Upper lobe of right lung (tissue), 1 donor: Measurements from ENCODE around the gene ELOVL5. TPM values are rescaled to one million over a fixed set of nuclear protein-coding genes. Genes with fewer than 3 reads are reported as not detected.

Experiments used
- ATAC-seq: fragments of 200-7000 bp; cut with Tn5 transposase; one replicate; pipeline ENCODE4 v1.9.1; 2020; ENCODE audit warnings: mild to moderate bottlenecking, moderate library complexity
- DNase-seq: peaks from one replicate; pipeline ENCODE4 v3.0.0-alpha.2; 2020
- H3K27ac ChIP-seq: fragments of 200-600 bp; one replicate; pipeline ENCODE4 v1.8.0; 2022
- H3K27me3 ChIP-seq: fragments of 200-600 bp; one replicate; pipeline ENCODE4 v1.8.0; 2022; ENCODE audit warnings: mild to moderate bottlenecking
- H3K36me3 ChIP-seq: fragments of 200-600 bp; one replicate; pipeline ENCODE4 v1.8.0; 2022
- H3K4me1 ChIP-seq: fragments of 200-600 bp; one replicate; pipeline ENCODE4 v1.8.0; 2022
- H3K4me3 ChIP-seq: fragments of 200-600 bp; one replicate; pipeline ENCODE4 v1.8.0; 2022; ENCODE audit warnings: mild to moderate bottlenecking
- H3K9me3 ChIP-seq: fragments of 200-600 bp; one replicate; pipeline ENCODE4 v1.8.0; 2022
- intact Hi-C: fragments of 100-400 bp; cut with DNase I; formaldehyde crosslinking; loops from one replicate; pipeline ENCODE4 v1.11.0; 2022
- total RNA-seq: library from RNA; stranded (reverse); fragmentation: NEBNext Ultra II Directional; extraction: Animal tissue kit (Norgen Biotek cat#: 25700); gene quantifications from one replicate; pipeline ENCODE4 v1.2.1, GENCODE V29; 2021
- TF ChIP-seq, protein P1 (sequence below): fragments of 200-600 bp; IDR thresholded peaks from one replicate; pipeline ENCODE4 v1.8.0; 2022; ENCODE audit warnings: antibody characterized with exemption
- donor health status: DM: no; HTN: yes; CAD: no; lungs with severe emphysema.

Gene ELOVL5
- total RNA-seq, 1 donor from 2014 or later = 80.4 TPM

DNA sequence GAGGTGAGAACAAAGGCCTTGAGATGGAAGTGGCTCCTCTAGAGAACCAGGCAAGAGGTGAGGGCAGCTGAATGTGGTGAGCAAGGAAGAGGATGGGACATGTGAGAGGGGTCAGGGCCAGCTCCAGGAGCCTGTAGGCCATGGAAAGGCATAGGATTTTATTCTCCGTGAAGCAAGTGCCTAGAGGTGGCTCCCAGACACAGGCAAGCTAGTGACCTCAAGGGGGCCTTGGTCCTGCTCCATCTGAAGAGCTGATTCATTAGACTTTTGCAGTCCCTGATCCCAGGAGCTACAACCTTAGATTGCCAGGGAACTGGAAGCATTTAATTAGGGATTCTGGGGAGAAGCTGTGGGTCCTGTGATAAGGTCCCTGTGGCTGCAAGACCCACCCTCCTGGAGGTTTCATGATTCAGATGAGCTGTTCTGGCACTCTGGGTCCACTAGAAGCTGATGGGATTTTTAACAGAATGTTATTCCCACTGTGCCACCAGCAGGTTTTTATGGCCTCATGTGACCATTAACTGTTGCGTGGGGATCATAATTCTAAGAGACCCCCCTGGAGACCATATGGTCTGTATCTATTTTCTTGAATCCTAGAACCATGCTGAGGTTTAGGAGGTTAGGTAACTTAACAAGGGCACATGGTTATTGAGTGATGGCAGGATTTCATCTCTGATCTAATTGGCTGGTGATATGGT is 90.5 kb downstream of the ELOVL5 start:
- no peaks in the 10 kb centered on the region for H3K4me1 ChIP-seq
- TF ChIP-seq, protein P1, sequence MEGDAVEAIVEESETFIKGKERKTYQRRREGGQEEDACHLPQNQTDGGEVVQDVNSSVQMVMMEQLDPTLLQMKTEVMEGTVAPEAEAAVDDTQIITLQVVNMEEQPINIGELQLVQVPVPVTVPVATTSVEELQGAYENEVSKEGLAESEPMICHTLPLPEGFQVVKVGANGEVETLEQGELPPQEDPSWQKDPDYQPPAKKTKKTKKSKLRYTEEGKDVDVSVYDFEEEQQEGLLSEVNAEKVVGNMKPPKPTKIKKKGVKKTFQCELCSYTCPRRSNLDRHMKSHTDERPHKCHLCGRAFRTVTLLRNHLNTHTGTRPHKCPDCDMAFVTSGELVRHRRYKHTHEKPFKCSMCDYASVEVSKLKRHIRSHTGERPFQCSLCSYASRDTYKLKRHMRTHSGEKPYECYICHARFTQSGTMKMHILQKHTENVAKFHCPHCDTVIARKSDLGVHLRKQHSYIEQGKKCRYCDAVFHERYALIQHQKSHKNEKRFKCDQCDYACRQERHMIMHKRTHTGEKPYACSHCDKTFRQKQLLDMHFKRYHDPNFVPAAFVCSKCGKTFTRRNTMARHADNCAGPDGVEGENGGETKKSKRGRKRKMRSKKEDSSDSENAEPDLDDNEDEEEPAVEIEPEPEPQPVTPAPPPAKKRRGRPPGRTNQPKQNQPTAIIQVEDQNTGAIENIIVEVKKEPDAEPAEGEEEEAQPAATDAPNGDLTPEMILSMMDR = no peak
- no peak overlapping the region for H3K27ac ChIP-seq
- intact Hi-C loops = no loop called here
- peaks cover 37% of the 10 kb centered on the region for H3K36me3 ChIP-seq
- no peak overlapping the region for H3K4me3 ChIP-seq
- ATAC-seq (no peak), DNase-seq (no peak)
- no peaks in the 10 kb centered on the region for H3K27me3 ChIP-seq
- H3K9me3 ChIP-seq = no peaks in the 10 kb centered on the region

DNA sequence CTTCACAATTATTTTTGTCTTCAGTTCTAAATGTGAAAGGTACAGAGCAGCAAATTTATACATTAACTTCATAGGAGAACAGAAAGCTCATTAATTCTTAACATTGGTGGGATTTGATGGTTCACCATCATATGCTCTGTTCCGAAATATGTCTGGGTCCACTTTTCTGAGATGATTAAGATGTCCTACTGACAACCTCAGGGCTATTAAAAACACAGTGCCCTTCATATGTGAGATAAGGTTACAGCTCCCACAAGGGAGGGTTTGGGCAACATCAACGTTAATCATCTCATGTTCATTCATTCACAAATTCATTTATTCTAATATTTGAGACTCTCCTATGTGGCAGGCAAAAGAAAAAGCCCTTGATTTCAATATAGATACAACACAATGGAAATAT is 91.2 kb downstream of the ELOVL5 start:
- no peak for DNase-seq

DNA sequence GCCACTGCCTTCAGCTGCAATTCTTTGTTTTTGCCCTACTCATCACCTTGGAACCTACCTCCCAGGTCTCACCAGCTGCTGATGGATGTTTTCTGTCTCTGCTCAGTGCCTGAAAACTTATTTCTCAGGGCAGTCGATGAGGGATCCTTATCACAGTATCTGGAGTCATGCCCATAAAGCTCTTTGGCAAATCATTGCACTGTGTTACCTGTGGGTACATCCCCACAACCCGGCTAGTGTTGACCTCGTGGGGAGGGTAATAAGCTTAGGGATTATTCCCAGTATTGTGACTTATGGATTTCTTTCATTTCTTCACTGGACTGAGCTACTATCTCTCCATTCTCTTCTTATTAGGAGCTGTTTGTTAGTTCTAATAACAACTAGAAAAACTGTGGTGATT is 91.7 kb downstream of the ELOVL5 start:
- H3K36me3 ChIP-seq = peaks cover 29% of the 10 kb centered on the region
- intact Hi-C loops = no loop called here
- H3K27ac ChIP-seq = no peak overlapping the region
- DNase-seq (no peak), ATAC-seq (no peak)
- H3K9me3 ChIP-seq = no peaks in the 10 kb centered on the region
- H3K4me1 ChIP-seq = no peaks in the 10 kb centered on the region
- TF ChIP-seq, protein P1 = no peak
- H3K4me3 ChIP-seq = no peak overlapping the region
- H3K27me3 ChIP-seq = no peaks in the 10 kb centered on the region

More for the DNA sequence above, 91.2 kb downstream of the ELOVL5 start:
- no peak for ATAC-seq
- no peak overlapping the region for H3K27ac ChIP-seq
- no peak overlapping the region for H3K4me3 ChIP-seq
- no peaks in the 10 kb centered on the region for H3K27me3 ChIP-seq
- H3K36me3 ChIP-seq = peaks cover 33% of the 10 kb centered on the region
- intact Hi-C loops = no loop called here
- H3K9me3 ChIP-seq = no peaks in the 10 kb centered on the region
- no peaks in the 10 kb centered on the region for H3K4me1 ChIP-seq
- TF ChIP-seq, protein P1 = no peak

DNA sequence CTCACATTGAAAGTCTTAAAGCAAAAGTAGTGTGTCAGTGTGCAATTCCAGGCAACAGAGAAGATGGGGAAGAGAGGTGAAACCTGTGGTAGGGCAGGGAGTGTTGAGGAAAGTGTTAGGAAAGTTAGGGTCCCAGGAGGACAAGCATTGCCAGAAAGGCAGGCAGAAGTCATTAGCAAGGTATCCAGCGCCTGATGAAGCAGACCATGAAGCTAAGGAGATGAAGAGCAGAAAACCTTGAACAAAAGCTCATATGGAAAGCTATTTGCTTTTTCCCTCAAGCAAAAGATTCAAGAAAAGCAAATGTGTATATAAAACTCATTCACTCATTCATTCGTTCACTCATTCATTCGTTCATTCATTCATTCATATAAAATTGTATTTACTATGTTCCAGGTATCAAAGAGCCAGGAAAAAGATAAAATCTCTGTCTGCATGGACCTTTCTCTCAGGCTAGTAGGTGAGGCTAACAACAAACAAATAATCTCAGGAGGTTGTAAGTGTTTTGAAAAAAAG is 96.5 kb downstream of the ELOVL5 start:
- DNase-seq (no peak), ATAC-seq (no peak)
- H3K36me3 ChIP-seq = no peaks in the 10 kb centered on the region
- TF ChIP-seq, protein P1 = no peak
- intact Hi-C loops = no loop called here
- no peaks in the 10 kb centered on the region for H3K4me1 ChIP-seq
- H3K27ac ChIP-seq = no peak overlapping the region
- no peak overlapping the region for H3K4me3 ChIP-seq
- H3K27me3 ChIP-seq = no peaks in the 10 kb centered on the region
- no peaks in the 10 kb centered on the region for H3K9me3 ChIP-seq

DNA sequence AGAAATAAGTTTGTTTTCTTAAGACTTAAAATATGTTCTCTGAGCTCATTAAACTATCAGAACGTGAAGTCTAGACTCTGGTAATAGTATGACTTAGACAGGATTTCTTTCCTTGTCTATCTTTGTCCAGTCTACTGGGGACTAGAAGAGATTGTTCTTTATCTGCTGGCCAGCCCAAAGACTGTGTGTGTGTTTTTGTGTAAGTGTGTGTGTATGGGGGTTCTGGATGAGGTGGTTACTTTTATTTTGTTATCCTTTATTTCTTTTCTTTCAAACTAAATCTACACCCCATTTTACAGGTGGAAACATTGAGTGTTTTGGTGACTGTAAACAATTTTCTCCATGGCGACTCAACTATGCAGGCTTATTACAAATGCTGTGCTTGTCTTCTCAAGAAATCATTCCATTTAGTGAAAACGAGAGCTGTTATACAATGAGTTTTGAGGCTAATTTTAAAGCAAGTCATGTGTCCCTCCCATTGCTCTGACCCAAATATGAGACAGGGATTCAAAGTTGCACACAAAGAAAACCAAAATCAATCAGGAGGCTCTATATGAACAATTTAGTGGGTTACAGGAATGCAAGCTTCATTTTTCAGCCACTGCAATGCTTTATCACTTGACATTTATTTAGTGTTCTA is 97.6 kb downstream of the ELOVL5 start:
- Histone ChIP-seq H3K27me3 (no peaks in the 10 kb centered on the region), H3K36me3 (no peaks in the 10 kb centered on the region), H3K4me1 (no peaks in the 10 kb centered on the region), H3K4me3 (no peak overlapping the region), H3K9me3 (no peaks in the 10 kb centered on the region), H3K27ac (no peak overlapping the region)
- ATAC-seq (no peak), DNase-seq (no peak)
- TF ChIP-seq, protein P1 = no peak
- intact Hi-C loops = no loop called here
